Anterior cingulate cortex (tissue), 58 donors: Measurements from ENCODE around the gene FMN2.

Experiments used
- DNase-seq, 58 donors: peaks; one replicate each; lab custom pipeline; 2025; lab: John Stamatoyannopoulos, UW

The FMN2 gene

GRCh38 chr1:240091614-240092300, at the start of gene FMN2:
FMN2 (plus strand) TSS chr1:240091883; CDS start chr1:240092110, 227 bp downstream.
- DNase-seq = peak in 53 of 58 donors; percentile 5 to 78 (median 48)

GRCh38 chr1:240044620-240045019, 47.1 kb upstream of the FMN2 start:
- no peak for DNase-seq

GRCh38 chr1:240046000-240046399, 45.7 kb upstream of the FMN2 start:
- DNase-seq = no peak

DNA sequence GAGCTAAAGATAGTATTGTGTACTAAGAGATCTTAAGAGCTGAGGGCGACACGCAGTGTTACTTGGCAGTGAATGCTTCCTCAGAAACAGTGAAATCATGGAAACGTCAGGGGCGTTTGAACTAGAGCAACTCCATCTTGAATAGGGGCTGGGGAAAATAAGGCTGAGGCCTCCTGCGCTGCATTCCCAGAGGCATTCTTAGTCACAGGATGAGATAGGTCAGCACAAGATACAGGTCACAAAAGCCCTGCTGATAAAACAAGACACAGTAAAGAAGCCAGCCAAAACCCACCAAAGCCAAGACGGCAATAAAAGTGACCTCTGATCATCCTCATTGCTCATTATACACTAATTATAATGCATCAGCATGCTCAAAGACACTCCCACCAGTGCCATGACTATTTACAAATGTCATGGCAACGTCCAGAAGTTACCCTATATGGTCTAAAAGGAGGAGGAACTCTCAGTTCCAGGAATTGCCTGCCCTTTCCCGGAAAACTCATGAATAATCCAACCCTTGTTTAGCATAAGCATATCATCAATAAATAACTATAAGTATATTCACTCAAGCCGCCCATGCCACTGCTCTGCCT, 37.5 kb upstream of the FMN2 start:
- no peak for DNase-seq

DNA sequence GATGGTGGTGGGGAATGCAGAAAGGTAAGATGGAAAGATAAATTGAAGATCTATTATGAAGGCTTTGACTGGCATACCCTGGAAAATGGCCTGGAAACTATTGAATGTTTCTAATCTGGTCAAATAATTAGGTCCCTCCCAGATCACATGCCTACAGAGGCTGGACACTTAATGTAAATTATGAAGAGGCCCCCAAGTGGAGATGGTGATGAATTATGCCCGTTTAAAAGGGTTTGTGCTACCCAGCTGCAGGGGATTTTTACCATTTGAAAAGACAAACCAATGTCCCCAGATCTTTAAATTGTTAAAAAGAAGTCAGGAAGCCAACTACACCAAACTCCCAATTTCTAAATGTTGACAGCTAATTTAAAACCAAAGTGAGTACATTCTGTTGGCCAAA, 35.7 kb upstream of the FMN2 start:
- DNase-seq = no peak

GRCh38 chr1:240056350-240056749, 35.3 kb upstream of the FMN2 start:
- DNase-seq = no peak

DNA sequence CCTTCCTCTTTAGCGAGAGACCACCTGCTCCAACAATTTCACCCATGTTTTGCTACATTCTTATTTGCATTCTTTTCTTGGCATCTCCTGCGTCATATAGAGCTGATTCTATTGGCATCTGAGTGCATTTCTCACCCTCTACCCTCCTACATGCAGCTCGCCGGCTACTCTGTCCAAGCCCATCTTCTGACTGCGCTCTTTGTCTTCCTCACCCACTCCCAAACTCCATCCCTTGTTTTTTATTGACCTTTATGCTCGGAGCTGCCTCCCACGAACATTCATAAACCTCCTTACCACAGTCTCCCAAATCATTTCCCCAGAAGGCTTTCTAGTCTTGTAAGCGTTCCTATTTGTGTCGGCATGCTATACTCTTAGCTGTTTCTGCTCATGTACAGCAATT, 33.6 kb upstream of the FMN2 start:
- no peak for DNase-seq

GRCh38 chr1:240068961-240069360, 22.7 kb upstream of the FMN2 start:
- DNase-seq = no peak

DNA sequence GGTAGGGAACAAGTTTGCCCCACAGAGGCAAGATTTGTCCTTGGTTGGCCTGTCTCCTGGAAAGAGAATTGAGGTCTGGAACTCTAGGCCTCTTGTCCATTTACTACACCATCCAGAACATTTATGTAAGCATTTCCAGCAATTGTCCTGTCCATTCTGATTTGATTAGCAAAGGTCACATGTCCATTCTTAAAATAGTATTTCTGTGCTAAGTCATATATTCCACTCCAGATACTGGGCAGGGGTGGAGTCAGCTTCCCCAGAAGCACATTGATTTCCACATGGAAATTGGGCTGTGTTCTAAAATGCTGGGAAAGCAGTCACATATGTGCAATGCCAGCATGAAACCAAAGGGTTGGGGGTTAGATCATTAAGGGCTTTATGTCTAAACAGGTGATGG, 21.5 kb upstream of the FMN2 start:
- DNase-seq = no peak

- no peak for DNase-seq
Measured at GRCh38 chr1:240073097-240073496, 18.6 kb upstream of the FMN2 start.

GRCh38 chr1:240074422-240074821, 17.3 kb upstream of the FMN2 start:
- DNase-seq = no peak

GRCh38 chr1:240074908-240075307, 16.8 kb upstream of the FMN2 start:
- DNase-seq = no peak

DNA sequence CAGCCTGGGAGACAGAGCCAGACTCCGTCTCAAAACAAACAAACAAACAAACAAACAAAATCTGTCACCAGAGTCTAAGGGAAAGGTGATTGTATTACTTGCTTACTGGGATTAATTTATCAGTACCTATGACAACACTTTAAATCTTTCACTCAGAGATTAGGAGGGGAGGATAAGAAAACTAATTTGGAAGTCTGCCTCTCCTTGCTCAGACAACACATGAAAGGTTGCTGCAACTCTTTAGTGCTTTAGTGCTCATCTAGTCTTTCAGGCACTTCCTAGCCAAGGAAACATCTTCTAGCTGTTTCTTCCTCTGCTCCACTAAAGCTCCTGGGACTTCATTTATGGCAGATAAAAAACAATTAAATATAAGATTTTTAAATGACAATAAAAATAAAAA, 7.3 kb upstream of the FMN2 start:
- DNase-seq = no peak

- DNase-seq = no peak
Measured at GRCh38 chr1:240084749-240085148, 6.9 kb upstream of the FMN2 start.

GRCh38 chr1:240086726-240087125, 5.0 kb upstream of the FMN2 start:
- DNase-seq = no peak

DNA sequence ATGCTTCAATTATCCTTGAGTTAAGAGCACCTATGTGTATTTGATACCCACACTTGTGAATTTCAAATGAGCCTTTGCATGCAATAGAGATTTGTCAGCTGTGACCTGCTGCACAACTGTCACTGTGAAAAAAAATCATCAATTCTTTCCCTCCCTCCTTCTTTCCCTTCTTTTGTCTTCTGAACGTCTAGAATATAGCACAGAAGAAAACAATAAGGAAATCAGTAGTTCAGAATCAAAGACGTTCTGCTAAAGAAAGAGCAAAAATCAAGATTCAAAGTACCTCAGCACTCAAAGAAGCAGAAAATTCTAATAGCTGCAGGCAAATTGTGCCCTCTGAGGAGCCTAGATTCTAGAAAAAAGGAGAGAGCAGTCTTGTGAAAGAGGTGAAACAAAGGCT, 1.7 kb upstream of the FMN2 start:
- no peak for DNase-seq

DNA sequence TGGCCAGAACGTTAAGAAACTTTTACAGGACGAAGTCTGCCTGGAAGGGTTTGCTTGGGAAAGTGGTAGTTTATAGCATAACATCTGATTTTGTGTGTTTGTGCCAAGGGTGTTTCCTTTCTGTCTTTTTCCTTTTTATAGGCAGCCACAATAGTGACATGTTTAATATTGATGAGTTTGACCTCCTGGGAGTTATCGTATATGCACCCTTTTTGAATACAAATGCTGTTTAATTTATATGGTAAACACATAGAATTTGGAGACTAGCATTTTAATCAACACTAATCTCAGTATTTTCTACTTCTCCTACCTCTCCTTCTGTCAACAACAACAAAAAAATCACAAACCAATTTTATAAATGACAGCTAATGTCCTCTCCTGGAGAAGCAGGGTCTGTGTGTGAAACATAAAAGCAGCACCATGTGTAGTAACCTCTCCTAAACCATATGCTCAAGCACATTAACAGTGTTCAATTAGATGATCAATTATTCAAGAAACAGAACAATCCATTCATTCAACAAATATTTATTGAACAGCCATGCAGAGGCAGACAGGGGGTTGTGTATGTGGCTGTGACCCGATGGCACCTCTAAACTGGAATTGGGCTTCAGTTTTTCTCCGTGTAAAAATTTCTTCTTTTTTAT, 604 bp upstream of the FMN2 start:
- no peak for DNase-seq

DNA sequence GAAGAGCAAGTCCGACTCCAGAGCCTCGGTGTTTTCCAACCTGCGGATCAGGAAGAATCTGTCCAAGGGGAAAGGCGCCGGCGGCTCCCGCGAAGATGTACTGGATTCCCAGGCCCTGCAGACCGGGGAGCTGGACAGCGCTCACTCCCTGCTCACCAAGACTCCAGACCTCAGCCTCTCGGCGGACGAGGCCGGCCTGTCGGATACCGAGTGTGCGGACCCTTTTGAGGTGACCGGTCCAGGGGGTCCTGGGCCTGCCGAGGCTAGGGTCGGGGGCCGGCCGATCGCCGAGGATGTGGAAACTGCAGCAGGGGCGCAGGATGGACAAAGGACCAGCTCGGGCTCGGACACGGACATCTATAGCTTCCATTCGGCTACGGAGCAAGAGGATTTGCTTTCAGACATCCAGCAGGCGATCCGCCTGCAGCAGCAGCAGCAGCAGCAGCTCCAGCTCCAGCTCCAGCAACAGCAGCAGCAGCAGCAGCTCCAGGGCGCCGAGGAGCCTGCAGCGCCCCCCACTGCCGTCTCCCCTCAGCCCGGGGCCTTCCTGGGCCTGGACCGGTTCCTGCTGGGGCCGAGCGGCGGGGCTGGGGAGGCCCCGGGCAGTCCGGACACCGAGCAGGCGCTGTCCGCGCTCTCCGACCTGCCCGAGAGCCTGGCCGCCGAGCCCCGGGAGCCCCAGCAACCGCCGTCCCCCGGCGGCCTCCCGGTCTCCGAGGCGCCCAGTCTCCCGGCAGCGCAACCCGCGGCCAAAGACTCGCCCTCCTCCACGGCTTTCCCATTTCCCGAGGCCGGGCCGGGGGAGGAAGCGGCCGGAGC, 827 bp downstream of the FMN2 start:
- peak in 32 of 58 donors; percentile 14 to 65 (median 31) for DNase-seq

GRCh38 chr1:240093120-240093961, 1.7 kb downstream of the FMN2 start:
- peak in 13 of 58 donors; percentile 7 to 67 (median 14) for DNase-seq
